Measurements from ENCODE around the gene CMBL. TPM values are rescaled to one million over a fixed set of nuclear protein-coding genes. Genes with fewer than 3 reads are reported as not detected.
A peak's percentile ranks its signal among the peaks of the same experiment; 100 is the strongest.

The CMBL gene
- total RNA-seq, 4 donors from 2014 or later = 10.3 to 32.0 (median 23.4) TPM

DNA sequence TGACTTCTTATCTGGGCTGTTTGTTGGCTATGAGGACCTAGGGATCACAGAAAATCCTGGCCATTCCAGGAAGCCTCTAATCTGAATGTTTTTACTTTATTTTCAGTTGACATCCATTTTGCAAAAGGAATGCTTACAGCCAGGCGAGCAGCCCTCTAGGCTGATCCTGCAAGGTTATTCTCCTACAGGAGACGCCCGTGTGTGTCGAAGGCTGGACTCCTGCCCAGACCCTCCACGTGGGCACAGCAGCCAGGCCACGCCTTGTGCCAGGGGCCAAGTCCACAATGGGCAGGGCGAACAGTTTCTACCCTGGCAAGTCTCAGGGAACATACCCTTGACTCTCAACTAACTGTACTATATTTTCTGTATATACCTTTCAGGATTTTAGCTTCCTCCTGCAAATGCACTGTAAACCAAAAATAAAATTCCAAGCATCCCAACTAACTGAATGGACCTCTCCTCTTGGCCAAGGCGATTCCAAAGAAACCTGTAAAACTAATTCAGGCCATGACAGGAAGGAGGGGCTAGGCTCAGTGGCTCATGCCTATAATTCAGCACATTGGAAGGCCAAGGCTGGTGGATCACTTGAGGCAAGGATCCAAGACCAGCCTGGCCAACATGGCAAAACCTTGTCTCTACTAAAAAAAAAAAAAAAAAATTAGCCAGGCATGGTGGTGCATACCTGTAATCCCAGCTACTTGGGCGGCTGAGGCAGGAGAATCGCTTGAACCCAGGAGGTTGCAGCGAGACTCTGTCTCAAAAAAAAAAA, 5.7 kb downstream of the CMBL start:
- peak; percentile 97 to 98 for DNase-seq
- no peaks in the 10 kb centered on the region for H3K36me3 ChIP-seq
- H3K9me3 ChIP-seq = no peaks in the 10 kb centered on the region
- TF ChIP-seq POLR2A (IDR thresholded peaks at IDR 0.05) = peak in 1 of 2 donors; percentile 53
- TF ChIP-seq, protein P1, sequence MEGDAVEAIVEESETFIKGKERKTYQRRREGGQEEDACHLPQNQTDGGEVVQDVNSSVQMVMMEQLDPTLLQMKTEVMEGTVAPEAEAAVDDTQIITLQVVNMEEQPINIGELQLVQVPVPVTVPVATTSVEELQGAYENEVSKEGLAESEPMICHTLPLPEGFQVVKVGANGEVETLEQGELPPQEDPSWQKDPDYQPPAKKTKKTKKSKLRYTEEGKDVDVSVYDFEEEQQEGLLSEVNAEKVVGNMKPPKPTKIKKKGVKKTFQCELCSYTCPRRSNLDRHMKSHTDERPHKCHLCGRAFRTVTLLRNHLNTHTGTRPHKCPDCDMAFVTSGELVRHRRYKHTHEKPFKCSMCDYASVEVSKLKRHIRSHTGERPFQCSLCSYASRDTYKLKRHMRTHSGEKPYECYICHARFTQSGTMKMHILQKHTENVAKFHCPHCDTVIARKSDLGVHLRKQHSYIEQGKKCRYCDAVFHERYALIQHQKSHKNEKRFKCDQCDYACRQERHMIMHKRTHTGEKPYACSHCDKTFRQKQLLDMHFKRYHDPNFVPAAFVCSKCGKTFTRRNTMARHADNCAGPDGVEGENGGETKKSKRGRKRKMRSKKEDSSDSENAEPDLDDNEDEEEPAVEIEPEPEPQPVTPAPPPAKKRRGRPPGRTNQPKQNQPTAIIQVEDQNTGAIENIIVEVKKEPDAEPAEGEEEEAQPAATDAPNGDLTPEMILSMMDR (IDR thresholded peaks at IDR 0.05) = no peak
- peak overlapping the region; percentile 35 to 82 (median 72) for H3K27ac ChIP-seq
- H3K27me3 ChIP-seq = no peaks in the 10 kb centered on the region
- intact Hi-C loops (cut with DNase I) = no loop called here
- no peak overlapping the region for H3K4me3 ChIP-seq (replicated peaks in 1 of 3)
- peaks cover 34 to 39% of the 10 kb centered on the region in 2 donors for H3K4me1 ChIP-seq
- 59 to 65% methylated on average over 11 of the region's 11 CpGs for whole genome bisulfite sequencing, 2 donors

GRCh38 chr5:10301266-10301665, 6.4 kb downstream of the CMBL start:
- intact Hi-C loops (cut with DNase I) = no loop called here
- Histone ChIP-seq H3K36me3 (no peaks in the 10 kb centered on the region), H3K4me1 (peaks cover 28 to 31% of the 10 kb centered on the region in 2 donors), H3K27ac (peak overlapping the region; percentile 35 to 82 (median 72)), H3K9me3 (no peaks in the 10 kb centered on the region), H3K4me3 (replicated peaks in 1 of 3) (no peak overlapping the region), H3K27me3 (no peaks in the 10 kb centered on the region)
- TF ChIP-seq, protein P1 (IDR thresholded peaks at IDR 0.05) = no peak
- TF ChIP-seq POLR2A (IDR thresholded peaks at IDR 0.05) = no peak
- WGBS, 2 donors = 66 to 75% methylated on average over 7 of the region's 7 CpGs
- peak in 1 of 2 donors; percentile 22 for DNase-seq

DNA sequence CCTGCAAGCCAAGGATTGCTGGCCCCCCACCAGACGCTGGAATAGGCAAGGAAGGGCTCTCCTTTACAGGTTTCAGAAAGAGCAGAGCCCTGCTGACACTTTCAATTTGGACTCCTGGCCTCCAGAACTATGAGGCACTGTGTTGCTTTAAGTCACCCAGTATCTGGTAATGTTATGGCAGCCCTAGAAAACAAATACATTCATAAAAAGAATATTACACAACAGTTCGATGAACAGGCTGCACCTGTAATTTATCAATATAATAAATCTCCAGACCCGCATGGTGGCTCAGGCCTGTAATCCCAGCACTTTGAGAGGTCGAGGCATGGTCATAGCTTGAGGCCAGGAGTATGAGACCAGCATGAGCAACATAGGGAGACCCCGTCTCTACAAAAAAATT, 7.5 kb downstream of the CMBL start:
- intact Hi-C loops (cut with DNase I) = no loop called here
- H3K36me3 ChIP-seq = no peaks in the 10 kb centered on the region
- H3K27ac ChIP-seq = no peak overlapping the region
- no peaks in the 10 kb centered on the region for H3K9me3 ChIP-seq
- DNase-seq = no peak
- peaks cover 19 to 27% of the 10 kb centered on the region in 2 donors for H3K4me1 ChIP-seq
- no peak overlapping the region for H3K4me3 ChIP-seq (replicated peaks in 1 of 3)
- H3K27me3 ChIP-seq = no peaks in the 10 kb centered on the region
- WGBS, 2 donors = 94 to 95% methylated on average over 5 of the region's 5 CpGs
- TF ChIP-seq, protein P1 (IDR thresholded peaks at IDR 0.05) = no peak
- TF ChIP-seq POLR2A (IDR thresholded peaks at IDR 0.05) = no peak

GRCh38 chr5:10297646-10298204, 10.0 kb downstream of the CMBL start:
- no peak overlapping the region for H3K4me3 ChIP-seq (replicated peaks in 1 of 3)
- intact Hi-C loops (cut with DNase I) = no loop called here
- H3K27ac ChIP-seq = no peak overlapping the region
- no peaks in the 10 kb centered on the region for H3K27me3 ChIP-seq
- 82 to 87% methylated on average over 14 of the region's 14 CpGs for WGBS, 2 donors
- H3K36me3 ChIP-seq = no peaks in the 10 kb centered on the region
- TF ChIP-seq, protein P1 (IDR thresholded peaks at IDR 0.05) = no peak
- no peak for TF ChIP-seq POLR2A (IDR thresholded peaks at IDR 0.05)
- H3K4me1 ChIP-seq = peaks cover 10 to 17% of the 10 kb centered on the region in 2 donors
- no peak for DNase-seq
- no peaks in the 10 kb centered on the region for H3K9me3 ChIP-seq

All from thyroid gland (tissue), 4 donors.